Panc1 (cell line): Measurements from ENCODE around the gene ZCCHC7. TPM values are rescaled to one million over a fixed set of nuclear protein-coding genes. Genes with fewer than 3 reads are reported as not detected.

ENCODE experiments used
- ATAC-seq: fragments of 200-7000 bp; cut with Tn5 transposase; 2 replicates; pipeline ENCODE4 v1.9.1; 2020; ENCODE audit warnings: mild to moderate bottlenecking, moderate library complexity
- BruUV-seq: library from RNA; stranded (reverse); fragments of 400-500 nt; replicated peaks from 2 replicates; lab custom pipeline; 2021; lab: Mats Ljungman, UMichigan
- CTCF ChIA-PET: fragments of 300-600 bp; sonication (Branson Sonifier 250); formaldehyde crosslinking; loops from one replicate; lab custom pipeline; 2022; ENCODE audit warnings: antibody characterized with exemption; lab: Charles Lee
- POLR2A ChIA-PET: fragments of 300-600 bp; sonication (Branson Sonifier 250); formaldehyde crosslinking; loops from one replicate; lab custom pipeline; 2022; ENCODE audit warnings: antibody characterized with exemption; lab: Charles Lee
- DNase-seq: peaks from one replicate; pipeline ENCODE4 v3.0.0-alpha.2; 2010; ENCODE audit warnings: low read depth, low spot score
- H3K27ac ChIP-seq: 2 replicates; pipeline ENCODE4 v1.5.1; 2011; ENCODE audit warnings: mild to moderate bottlenecking, low read length, inconsistent platforms
- H3K27me3 ChIP-seq: fragments of 200-500 bp; sonication (Bioruptor generic); 2 replicates; pipeline ENCODE4 v1.6.0; 2014; ENCODE audit warnings: low read length, inconsistent platforms; ENCODE audit not compliant: control insufficient read depth, insufficient read depth
- H3K36me3 ChIP-seq: fragments of 200-500 bp; sonication (Bioruptor generic); 2 replicates; pipeline ENCODE4 v1.5.1; 2014; ENCODE audit warnings: inconsistent platforms, mild to moderate bottlenecking, low read length, moderate library complexity; ENCODE audit not compliant: control insufficient read depth, insufficient read depth
- H3K4me1 ChIP-seq: 2 replicates; pipeline ENCODE4 v1.5.1; 2011; ENCODE audit warnings: inconsistent platforms, mild to moderate bottlenecking, low read length, moderate library complexity; ENCODE audit not compliant: control insufficient read depth, insufficient read depth
- H3K4me3 ChIP-seq, 2 experiments: 2 replicates each; pipeline ENCODE4 v1.5.1; 2011 to 2012; ENCODE audit warnings: low read depth in 2 of 2, low read length in 2 of 2, mild to moderate bottlenecking in 2 of 2, inconsistent platforms in 1 of 2, moderate library complexity in 1 of 2
- H3K9me3 ChIP-seq: fragments of 200-500 bp; sonication (Bioruptor generic); 2 replicates; pipeline ENCODE4 v1.5.1; 2014; ENCODE audit warnings: low read depth, mild to moderate bottlenecking, inconsistent platforms, low read length, moderate library complexity; ENCODE audit not compliant: control insufficient read depth, insufficient read depth
- POLR2AphosphoS5 ChIP-seq: IDR thresholded peaks from 2 replicates; pipeline ENCODE4 v1.6.1; 2012; ENCODE audit warnings: mild to moderate bottlenecking, low read depth, low read length, moderate library complexity
- SIN3A ChIP-seq: IDR thresholded peaks from 2 replicates; pipeline ENCODE4 v1.6.1; 2012; ENCODE audit warnings: low read depth, mild to moderate bottlenecking, low read length, moderate library complexity, borderline replicate concordance; ENCODE audit not compliant: insufficient read depth
- TCF7L2 ChIP-seq: IDR thresholded peaks from 2 replicates; pipeline ENCODE4 v1.6.1; 2011; ENCODE audit warnings: mild to moderate bottlenecking, low read depth, low read length, inconsistent platforms
- in situ Hi-C: cut with HindIII; loops from 2 replicates; pipeline ENCODE4 v1.10.0; 2016; ENCODE audit warnings: low sequenced_read_pairs, low pct_unique_long_range_greater_than_20kb
- intact Hi-C: fragments of 100-400 bp; cut with micrococcal nuclease; formaldehyde crosslinking; loops from one replicate; pipeline ENCODE4 v1.10.0; 2022; ENCODE audit not compliant: unreplicated experiment
- total RNA-seq: library from RNA; stranded (reverse); gene quantifications from one replicate; pipeline ENCODE4 v1.2.1, GENCODE V29; 2021; ENCODE audit not compliant: unreplicated experiment
- TF ChIP-seq, protein P1 (sequence below), 2 experiments: IDR thresholded peaks; 2 replicates each; pipeline ENCODE4 v1.6.1; 2011 to 2012; ENCODE audit warnings: low read depth in 2 of 2, control low read depth in 1 of 2, low read length in 1 of 2, mild to moderate bottlenecking in 1 of 2, moderate library complexity in 1 of 2; ENCODE audit not compliant: insufficient read depth in 1 of 2
- TF ChIP-seq, protein P2 (sequence below): fragments of 450-650 bp; IDR thresholded peaks from 2 replicates; pipeline ENCODE4 v1.5.1; 2017; ENCODE audit warnings: mild to moderate bottlenecking

ZCCHC7 gene
- total RNA-seq, 1 experiment from 2014 or later: 43.7 TPM

GRCh38 chr9:37324261-37324683, 203.9 kb downstream of the ZCCHC7 start:
- intact Hi-C loops (no loop called here), in situ Hi-C loops (no loop called here)
- ChIA-PET POLR2A (no interaction called here), CTCF (no interaction called here)
- Histone ChIP-seq H3K36me3 (no peaks in the 10 kb centered on the region), H3K9me3 (no peaks in the 10 kb centered on the region), H3K27ac (no peak overlapping the region), H3K27me3 (no peaks in the 10 kb centered on the region), H3K4me3 (no peak overlapping the region), H3K4me1 (peaks cover 5% of the 10 kb centered on the region; the same call in 1 of the 2 replicates)
- TF ChIP-seq, protein P1, sequence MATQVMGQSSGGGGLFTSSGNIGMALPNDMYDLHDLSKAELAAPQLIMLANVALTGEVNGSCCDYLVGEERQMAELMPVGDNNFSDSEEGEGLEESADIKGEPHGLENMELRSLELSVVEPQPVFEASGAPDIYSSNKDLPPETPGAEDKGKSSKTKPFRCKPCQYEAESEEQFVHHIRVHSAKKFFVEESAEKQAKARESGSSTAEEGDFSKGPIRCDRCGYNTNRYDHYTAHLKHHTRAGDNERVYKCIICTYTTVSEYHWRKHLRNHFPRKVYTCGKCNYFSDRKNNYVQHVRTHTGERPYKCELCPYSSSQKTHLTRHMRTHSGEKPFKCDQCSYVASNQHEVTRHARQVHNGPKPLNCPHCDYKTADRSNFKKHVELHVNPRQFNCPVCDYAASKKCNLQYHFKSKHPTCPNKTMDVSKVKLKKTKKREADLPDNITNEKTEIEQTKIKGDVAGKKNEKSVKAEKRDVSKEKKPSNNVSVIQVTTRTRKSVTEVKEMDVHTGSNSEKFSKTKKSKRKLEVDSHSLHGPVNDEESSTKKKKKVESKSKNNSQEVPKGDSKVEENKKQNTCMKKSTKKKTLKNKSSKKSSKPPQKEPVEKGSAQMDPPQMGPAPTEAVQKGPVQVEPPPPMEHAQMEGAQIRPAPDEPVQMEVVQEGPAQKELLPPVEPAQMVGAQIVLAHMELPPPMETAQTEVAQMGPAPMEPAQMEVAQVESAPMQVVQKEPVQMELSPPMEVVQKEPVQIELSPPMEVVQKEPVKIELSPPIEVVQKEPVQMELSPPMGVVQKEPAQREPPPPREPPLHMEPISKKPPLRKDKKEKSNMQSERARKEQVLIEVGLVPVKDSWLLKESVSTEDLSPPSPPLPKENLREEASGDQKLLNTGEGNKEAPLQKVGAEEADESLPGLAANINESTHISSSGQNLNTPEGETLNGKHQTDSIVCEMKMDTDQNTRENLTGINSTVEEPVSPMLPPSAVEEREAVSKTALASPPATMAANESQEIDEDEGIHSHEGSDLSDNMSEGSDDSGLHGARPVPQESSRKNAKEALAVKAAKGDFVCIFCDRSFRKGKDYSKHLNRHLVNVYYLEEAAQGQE (IDR thresholded peaks at IDR 0.05; ENCODE audit: insufficient read depth in 1 of 2, low read depth in 2 of 2, low read length in 1 of 2): no peak
- TF ChIP-seq SIN3A (no peak), TCF7L2 (no peak), POLR2AphosphoS5 (no peak)
- TF ChIP-seq, protein P2, sequence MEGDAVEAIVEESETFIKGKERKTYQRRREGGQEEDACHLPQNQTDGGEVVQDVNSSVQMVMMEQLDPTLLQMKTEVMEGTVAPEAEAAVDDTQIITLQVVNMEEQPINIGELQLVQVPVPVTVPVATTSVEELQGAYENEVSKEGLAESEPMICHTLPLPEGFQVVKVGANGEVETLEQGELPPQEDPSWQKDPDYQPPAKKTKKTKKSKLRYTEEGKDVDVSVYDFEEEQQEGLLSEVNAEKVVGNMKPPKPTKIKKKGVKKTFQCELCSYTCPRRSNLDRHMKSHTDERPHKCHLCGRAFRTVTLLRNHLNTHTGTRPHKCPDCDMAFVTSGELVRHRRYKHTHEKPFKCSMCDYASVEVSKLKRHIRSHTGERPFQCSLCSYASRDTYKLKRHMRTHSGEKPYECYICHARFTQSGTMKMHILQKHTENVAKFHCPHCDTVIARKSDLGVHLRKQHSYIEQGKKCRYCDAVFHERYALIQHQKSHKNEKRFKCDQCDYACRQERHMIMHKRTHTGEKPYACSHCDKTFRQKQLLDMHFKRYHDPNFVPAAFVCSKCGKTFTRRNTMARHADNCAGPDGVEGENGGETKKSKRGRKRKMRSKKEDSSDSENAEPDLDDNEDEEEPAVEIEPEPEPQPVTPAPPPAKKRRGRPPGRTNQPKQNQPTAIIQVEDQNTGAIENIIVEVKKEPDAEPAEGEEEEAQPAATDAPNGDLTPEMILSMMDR: no peak
- no TSS peak for BruUV-seq
- DNase-seq (no peak), ATAC-seq (no peak; the same call in 1 of the 2 replicates)

GRCh38 chr9:37324691-37325490, 204.5 kb downstream of the ZCCHC7 start:
- DNase-seq: no peak
- Histone ChIP-seq H3K27me3 (no peaks in the 10 kb centered on the region), H3K36me3 (no peaks in the 10 kb centered on the region), H3K4me3 (no peak overlapping the region), H3K9me3 (no peaks in the 10 kb centered on the region), H3K27ac (no peak overlapping the region), H3K4me1 (peaks cover 5% of the 10 kb centered on the region; the same call in 1 of the 2 replicates)
- POLR2A ChIA-PET: interaction anchor here (0.5 kb wide), 1 partner anchor 489 kb away, joined by 9 read pairs; no protein-coding TSS in a partner anchor
- CTCF ChIA-PET: no interaction called here
- in situ Hi-C loops (no loop called here), intact Hi-C loops (loop anchor here (5.0 kb wide), 1 partner anchor 48 kb away; no protein-coding TSS in a partner anchor)
- BruUV-seq: no TSS peak
- ATAC-seq: no peak
- TF ChIP-seq, protein P1 (IDR thresholded peaks at IDR 0.05; ENCODE audit: insufficient read depth in 1 of 2, low read depth in 2 of 2, low read length in 1 of 2): no peak
- TF ChIP-seq POLR2AphosphoS5 (no peak), SIN3A (no peak), TCF7L2 (no peak)
- TF ChIP-seq, protein P2: no peak
